Measurements from ENCODE around the gene APEX1.
"Not testable (repeated sequence)": the region's sequence is repeated elsewhere in the genome, so short reads cannot be mapped to it uniquely, and the experiment has no call there.

The APEX1 gene

GRCh38 chr14:20478894-20479293 lies 23.9 kb downstream of the APEX1 start:
- DNase-seq, result no peak

- no peak for DNase-seq
Measured at GRCh38 chr14:20482382-20482781, 27.4 kb downstream of the APEX1 start.

GRCh38 chr14:20485900-20486299 lies 30.9 kb downstream of the APEX1 start:
- no peak for DNase-seq

- no peak for DNase-seq
Measured at GRCh38 chr14:20486684-20487395, 31.8 kb downstream of the APEX1 start.

- DNase-seq, result no peak
Measured at GRCh38 chr14:20487396-20487725, 32.3 kb downstream of the APEX1 start.

- no peak for DNase-seq
Measured at GRCh38 chr14:20489093-20489994, 34.3 kb downstream of the APEX1 start.

GRCh38 chr14:20490563-20490962 lies 35.5 kb downstream of the APEX1 start:
- no peak for DNase-seq

GRCh38 chr14:20492486-20492885 lies 37.5 kb downstream of the APEX1 start:
- no peak for DNase-seq

- no peak for DNase-seq
Measured at GRCh38 chr14:20493634-20494033, 38.6 kb downstream of the APEX1 start.

- no peak for DNase-seq
Measured at GRCh38 chr14:20494935-20495766, 40.1 kb downstream of the APEX1 start.

- DNase-seq, result no peak
Measured at GRCh38 chr14:20498622-20499021, 43.6 kb downstream of the APEX1 start.

- no peak for DNase-seq
Measured at GRCh38 chr14:20499108-20499507, 44.1 kb downstream of the APEX1 start.

GRCh38 chr14:20499881-20500280 lies 44.9 kb downstream of the APEX1 start:
- no peak for DNase-seq

GRCh38 chr14:20501346-20501745 lies 46.3 kb downstream of the APEX1 start:
- DNase-seq, result no peak

- DNase-seq, result no peak
Measured at GRCh38 chr14:20503898-20504297, 48.9 kb downstream of the APEX1 start.

- DNase-seq, result not testable (repeated sequence)
Measured at GRCh38 chr14:20506276-20506675, 51.2 kb downstream of the APEX1 start.

GRCh38 chr14:20506752-20507151 lies 51.7 kb downstream of the APEX1 start:
- DNase-seq, result not testable (repeated sequence)

Data from right forelimb (tissue), 1 donor.